ENCODE measurements around the gene COA8. TPM values are rescaled to one million over a fixed set of nuclear protein-coding genes. Genes with fewer than 3 reads are reported as not detected.

COA8 gene
- total and polyA plus RNA-seq, 2 donors (not counting 3 experiments of a cell fraction or from before 2014, with no cell fraction given) = 19.1 to 46.4 TPM

GRCh38 chr14:103552011-103552845 lies 10.5 kb upstream of the COA8 start:
- ChIA-PET CTCF (interaction anchor here (1.0 to 14.4 kb wide), 2 partner anchors 33 to 52 kb away, joined by 3 to 209 read pairs; partner anchors contain the start of gene CKB), POLR2A (no interaction called here)
- peaks cover 8% of the 10 kb centered on the region for H3K79me2 ChIP-seq (ENCODE audit: control insufficient read depth, insufficient read depth, low read length)
- no peak for DNase-seq (ENCODE audit: low read depth, low spot score)
- H3K4me3 ChIP-seq (replicated peaks in 1 of 3; ENCODE audit: insufficient read depth in 1 of 3, low read depth in 1 of 3, low read length in 3 of 3) = no peak overlapping the region
- H3K27me3 ChIP-seq (ENCODE audit: control insufficient read depth in 2 of 2, insufficient read depth in 2 of 2, low read length in 2 of 2) = no peaks in the 10 kb centered on the region
- no peak overlapping the region for H3K9ac ChIP-seq (replicated peaks; ENCODE audit: extremely low read depth, insufficient read depth, low read length)
- H3K9me1 ChIP-seq (replicated peaks; ENCODE audit: control insufficient read depth, extremely low read depth, insufficient read depth, low read length) = no peaks in the 10 kb centered on the region
- H3K36me3 ChIP-seq (ENCODE audit: control insufficient read depth in 2 of 2, extremely low read depth in 1 of 2, insufficient read depth in 2 of 2, low read length in 2 of 2) = no peaks in the 10 kb centered on the region
- H3K4me1 ChIP-seq (ENCODE audit: control insufficient read depth, extremely low read depth, insufficient read depth, low read length) = no peaks in the 10 kb centered on the region
- intact Hi-C loops (cut with micrococcal nuclease) = no loop called here
- no peaks in the 10 kb centered on the region for H3K9me3 ChIP-seq (replicated peaks; ENCODE audit: control insufficient read depth, insufficient read depth, low read length)
- H3K27ac ChIP-seq (ENCODE audit: insufficient read depth, low read depth, low read length) = no peak overlapping the region
- TF ChIP-seq GATA2 (IDR thresholded peaks at IDR 0.05; ENCODE audit: insufficient read depth, insufficient read length, low read depth, low read length) (no peak), POLR2A (IDR thresholded peaks at IDR 0.05; ENCODE audit: low read depth, low read length) (no peak), EZH2 (IDR thresholded peaks at IDR 0.05; ENCODE audit: borderline replicate concordance, low read depth, low read length, severe bottlenecking) (no peak), POLR2AphosphoS5 (IDR thresholded peaks at IDR 0.05; ENCODE audit: insufficient read depth, low read depth, low read length) (no peak), FOS (IDR thresholded peaks at IDR 0.05; ENCODE audit: borderline replicate concordance, insufficient read depth, low read length) (no peak), MYC (IDR thresholded peaks at IDR 0.05; ENCODE audit: low read depth, low read length) (no peak), JUN (IDR thresholded peaks at IDR 0.05; ENCODE audit: borderline replicate concordance, insufficient read depth, insufficient read length, low read depth) (no peak), MAX (IDR thresholded peaks at IDR 0.05; ENCODE audit: insufficient read depth, insufficient read length) (no peak)
- TF ChIP-seq, protein P1, sequence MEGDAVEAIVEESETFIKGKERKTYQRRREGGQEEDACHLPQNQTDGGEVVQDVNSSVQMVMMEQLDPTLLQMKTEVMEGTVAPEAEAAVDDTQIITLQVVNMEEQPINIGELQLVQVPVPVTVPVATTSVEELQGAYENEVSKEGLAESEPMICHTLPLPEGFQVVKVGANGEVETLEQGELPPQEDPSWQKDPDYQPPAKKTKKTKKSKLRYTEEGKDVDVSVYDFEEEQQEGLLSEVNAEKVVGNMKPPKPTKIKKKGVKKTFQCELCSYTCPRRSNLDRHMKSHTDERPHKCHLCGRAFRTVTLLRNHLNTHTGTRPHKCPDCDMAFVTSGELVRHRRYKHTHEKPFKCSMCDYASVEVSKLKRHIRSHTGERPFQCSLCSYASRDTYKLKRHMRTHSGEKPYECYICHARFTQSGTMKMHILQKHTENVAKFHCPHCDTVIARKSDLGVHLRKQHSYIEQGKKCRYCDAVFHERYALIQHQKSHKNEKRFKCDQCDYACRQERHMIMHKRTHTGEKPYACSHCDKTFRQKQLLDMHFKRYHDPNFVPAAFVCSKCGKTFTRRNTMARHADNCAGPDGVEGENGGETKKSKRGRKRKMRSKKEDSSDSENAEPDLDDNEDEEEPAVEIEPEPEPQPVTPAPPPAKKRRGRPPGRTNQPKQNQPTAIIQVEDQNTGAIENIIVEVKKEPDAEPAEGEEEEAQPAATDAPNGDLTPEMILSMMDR (IDR thresholded peaks at IDR 0.05; ENCODE audit: extremely low read depth in 1 of 2, insufficient read depth in 1 of 2, low read depth in 1 of 2, low read length in 2 of 2) = no peak
- no peak for FAIRE-seq
- no peaks in the 10 kb centered on the region for H4K20me1 ChIP-seq (replicated peaks; ENCODE audit: control insufficient read depth, extremely low read depth, insufficient read depth, low read length)
- no peak overlapping the region for H3K4me2 ChIP-seq (ENCODE audit: insufficient read depth, low read length)
- H2AFZ ChIP-seq (ENCODE audit: low read depth, low read length) = no peak overlapping the region
- BruUV-seq (replicated peaks) = no TSS peak
- dilution Hi-C loops (cut with MboI; ENCODE audit: extremely low pct_ligation_motif_present, low sequenced_read_pairs) = no loop called here
